Ishikawa (cell line): ENCODE measurements around the gene EPB41L2.

ENCODE experiments used
- CREB1 ChIP-seq: IDR thresholded peaks from 2 replicates; pipeline ENCODE4 v1.6.1; 2012; ENCODE audit warnings: low read depth
- TAF1 ChIP-seq: IDR thresholded peaks from 2 replicates; pipeline ENCODE4 v1.6.1; 2012; ENCODE audit warnings: low read depth, mild to moderate bottlenecking
- TEAD4 ChIP-seq: IDR thresholded peaks from 2 replicates; pipeline ENCODE4 v1.6.1; 2012
- TF ChIP-seq, protein P1 (sequence below): IDR thresholded peaks from 2 replicates; pipeline ENCODE4 v1.6.1; 2012; ENCODE audit warnings: low read depth, mild to moderate bottlenecking

GRCh38 chr6:131112249-131112648 lies 49.2 kb upstream of the EPB41L2 start:
- TF ChIP-seq CREB1 (no peak), TEAD4 (no peak), TAF1 (no peak)
- TF ChIP-seq, protein P1, sequence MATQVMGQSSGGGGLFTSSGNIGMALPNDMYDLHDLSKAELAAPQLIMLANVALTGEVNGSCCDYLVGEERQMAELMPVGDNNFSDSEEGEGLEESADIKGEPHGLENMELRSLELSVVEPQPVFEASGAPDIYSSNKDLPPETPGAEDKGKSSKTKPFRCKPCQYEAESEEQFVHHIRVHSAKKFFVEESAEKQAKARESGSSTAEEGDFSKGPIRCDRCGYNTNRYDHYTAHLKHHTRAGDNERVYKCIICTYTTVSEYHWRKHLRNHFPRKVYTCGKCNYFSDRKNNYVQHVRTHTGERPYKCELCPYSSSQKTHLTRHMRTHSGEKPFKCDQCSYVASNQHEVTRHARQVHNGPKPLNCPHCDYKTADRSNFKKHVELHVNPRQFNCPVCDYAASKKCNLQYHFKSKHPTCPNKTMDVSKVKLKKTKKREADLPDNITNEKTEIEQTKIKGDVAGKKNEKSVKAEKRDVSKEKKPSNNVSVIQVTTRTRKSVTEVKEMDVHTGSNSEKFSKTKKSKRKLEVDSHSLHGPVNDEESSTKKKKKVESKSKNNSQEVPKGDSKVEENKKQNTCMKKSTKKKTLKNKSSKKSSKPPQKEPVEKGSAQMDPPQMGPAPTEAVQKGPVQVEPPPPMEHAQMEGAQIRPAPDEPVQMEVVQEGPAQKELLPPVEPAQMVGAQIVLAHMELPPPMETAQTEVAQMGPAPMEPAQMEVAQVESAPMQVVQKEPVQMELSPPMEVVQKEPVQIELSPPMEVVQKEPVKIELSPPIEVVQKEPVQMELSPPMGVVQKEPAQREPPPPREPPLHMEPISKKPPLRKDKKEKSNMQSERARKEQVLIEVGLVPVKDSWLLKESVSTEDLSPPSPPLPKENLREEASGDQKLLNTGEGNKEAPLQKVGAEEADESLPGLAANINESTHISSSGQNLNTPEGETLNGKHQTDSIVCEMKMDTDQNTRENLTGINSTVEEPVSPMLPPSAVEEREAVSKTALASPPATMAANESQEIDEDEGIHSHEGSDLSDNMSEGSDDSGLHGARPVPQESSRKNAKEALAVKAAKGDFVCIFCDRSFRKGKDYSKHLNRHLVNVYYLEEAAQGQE, result no peak
